ENCODE results near the gene PTPRK.

DNA sequence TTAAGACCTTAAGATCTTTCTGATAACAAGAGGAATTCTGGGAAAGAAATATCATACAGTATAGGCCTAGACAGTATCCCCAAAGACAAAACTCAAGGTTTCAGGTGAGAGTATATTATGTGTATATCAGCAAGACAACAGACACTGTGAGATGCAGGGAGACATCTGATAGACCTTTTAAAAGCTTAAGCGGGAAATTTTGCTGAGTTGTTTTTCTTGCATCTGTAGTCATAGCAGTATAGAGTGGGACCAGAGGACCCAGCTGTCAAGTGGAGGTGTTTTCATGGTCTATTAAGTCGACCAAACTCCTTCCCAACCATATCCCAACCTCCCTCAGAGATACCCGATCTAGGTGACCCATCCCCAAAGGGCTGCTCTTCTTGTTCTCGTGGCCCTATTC is 521.4 kb downstream of the PTPRK start:
- TF ChIP-seq POLR2A (IDR thresholded peaks at IDR 0.05; ENCODE audit: low read length) (no peak), GATA1 (IDR thresholded peaks at IDR 0.05; ENCODE audit: low read depth, low read length) (no peak)

Data from erythroblast (primary cell).